Endothelial cell of hepatic sinusoid (primary cell): Measurements from ENCODE around the gene LRRC71.

ENCODE experiments used
- in situ Hi-C: cut with HindIII; loops from 2 replicates; pipeline ENCODE4 v1.10.0; 2017; ENCODE audit warnings: low sequenced_read_pairs

The LRRC71 gene

DNA sequence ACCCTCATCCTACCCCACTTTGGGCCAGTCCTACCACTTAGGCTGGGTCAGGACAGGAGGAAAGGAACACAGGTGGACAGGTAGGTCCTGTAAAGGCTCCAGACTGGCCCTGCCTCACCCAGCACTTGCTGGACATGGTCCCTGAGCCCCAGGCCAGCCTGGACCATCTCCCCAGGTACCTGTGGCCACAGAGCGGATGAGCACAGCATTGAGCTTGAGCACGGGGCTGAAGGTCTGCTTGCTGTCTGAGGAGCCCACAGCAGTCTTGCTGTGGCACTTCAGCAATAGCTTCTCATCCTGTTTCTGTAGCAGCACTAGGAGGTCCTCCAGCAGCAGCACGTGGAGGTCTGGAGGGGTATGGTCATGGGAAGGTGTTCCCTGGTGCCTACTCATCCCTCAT is 23.3 kb downstream of the LRRC71 start:
- in situ Hi-C loops: no loop called here

- in situ Hi-C loops: no loop called here
Measured at GRCh38 chr1:156944268-156944667, 23.8 kb downstream of the LRRC71 start.

GRCh38 chr1:156944848-156945247 is 24.4 kb downstream of the LRRC71 start:
- in situ Hi-C loops: loop anchor here (5.0 kb wide), 1 partner anchor 88 kb away; the partner anchor contains the start of gene INSRR

DNA sequence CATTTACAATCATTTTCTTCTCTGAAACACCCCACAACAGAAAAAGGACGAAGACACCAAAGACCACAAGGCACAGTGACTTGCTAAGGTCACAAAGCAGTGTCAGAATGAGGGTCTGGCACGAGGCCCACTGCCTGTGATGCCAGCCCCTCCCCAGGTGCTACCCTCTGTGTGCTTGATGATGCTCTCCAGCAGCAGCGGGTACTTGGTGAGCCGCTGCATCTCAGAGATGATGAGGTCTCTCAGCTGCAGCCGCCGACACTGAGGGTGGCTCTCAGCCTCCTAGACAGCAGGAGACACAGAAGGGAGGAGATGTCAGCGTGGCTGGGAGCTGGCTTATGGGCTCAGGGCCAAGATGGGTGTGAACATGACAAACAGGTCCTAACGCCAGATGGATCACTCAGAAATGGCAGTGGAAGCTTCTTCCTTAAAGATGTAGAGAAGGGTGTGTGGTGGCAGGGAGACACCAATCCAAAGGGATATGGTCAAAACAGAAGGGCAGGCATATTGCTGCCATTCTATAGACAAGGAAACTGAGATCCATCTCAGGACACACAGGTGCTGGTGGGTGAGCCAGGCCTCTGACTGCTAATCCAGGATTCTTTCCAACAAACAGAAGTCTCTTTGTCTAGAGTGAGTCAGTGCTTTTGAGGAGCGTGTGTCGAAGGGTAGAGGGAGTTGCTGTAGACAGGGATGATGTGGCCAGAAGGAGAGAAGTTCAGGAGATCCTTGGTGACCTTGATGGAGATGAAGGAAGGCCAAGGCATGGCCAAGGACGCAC is 25.6 kb downstream of the LRRC71 start:
- in situ Hi-C loops: loop anchor here (5.0 kb wide), 1 partner anchor 89 kb away; the partner anchor contains the start of gene INSRR

DNA sequence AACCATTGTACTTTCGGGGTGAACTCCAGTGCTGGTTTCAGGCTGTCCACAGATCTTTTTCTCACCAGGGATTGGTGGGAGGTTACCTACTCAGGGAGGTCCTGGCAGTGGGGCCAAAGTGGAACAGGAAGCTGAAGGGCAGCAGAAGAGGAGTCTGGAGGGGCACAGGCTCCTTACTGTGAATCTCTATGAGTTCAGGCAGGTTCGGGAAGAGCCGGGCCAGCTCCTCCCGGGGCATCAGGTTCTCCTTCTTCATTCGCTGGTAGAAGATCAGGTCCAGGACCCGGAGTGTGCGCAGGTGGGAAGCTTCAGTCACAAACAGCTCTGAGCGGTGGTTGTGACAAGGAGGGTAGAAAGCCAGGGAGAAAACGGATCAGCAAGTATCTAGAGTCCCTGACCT is 26.7 kb downstream of the LRRC71 start:
- in situ Hi-C loops: loop anchor here (5.0 kb wide), 1 partner anchor 90 kb away; the partner anchor contains the start of gene INSRR

DNA sequence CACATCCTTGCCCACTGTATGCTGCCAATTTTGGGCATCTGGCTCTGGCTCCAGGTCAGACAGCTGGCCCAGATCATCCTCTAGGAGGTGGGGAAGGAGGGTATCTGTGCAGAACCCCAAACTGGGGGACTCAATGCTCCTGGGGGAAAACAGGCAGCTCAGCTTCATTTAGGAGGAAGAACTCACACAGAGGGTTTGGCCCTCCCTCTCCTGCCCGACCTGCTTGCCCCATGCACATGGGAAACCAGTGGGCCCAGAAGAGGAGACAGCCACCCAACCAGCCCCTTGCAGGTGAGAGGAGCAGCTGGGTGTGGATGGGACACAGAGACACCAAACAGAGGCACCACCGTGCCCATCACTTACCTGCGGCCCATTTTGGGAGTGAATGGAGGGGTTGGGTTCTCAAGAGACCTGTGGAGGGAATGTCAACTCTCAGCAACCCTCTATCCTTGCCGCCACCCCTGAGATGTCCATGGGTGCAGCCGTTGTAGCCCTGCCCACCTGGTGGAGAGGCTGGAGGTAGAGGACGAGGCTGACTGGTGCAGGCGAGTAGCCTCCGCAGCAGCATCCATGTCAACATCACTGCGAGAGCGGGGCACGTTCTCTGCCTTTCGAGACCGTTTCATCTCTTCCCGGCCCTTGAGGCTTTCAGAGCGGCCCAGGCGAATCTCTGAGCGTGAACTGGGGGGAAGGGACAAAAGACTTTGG is 27.5 kb downstream of the LRRC71 start:
- in situ Hi-C loops: loop anchor here (5.0 kb wide), 1 partner anchor 91 kb away; the partner anchor contains the start of gene INSRR

DNA sequence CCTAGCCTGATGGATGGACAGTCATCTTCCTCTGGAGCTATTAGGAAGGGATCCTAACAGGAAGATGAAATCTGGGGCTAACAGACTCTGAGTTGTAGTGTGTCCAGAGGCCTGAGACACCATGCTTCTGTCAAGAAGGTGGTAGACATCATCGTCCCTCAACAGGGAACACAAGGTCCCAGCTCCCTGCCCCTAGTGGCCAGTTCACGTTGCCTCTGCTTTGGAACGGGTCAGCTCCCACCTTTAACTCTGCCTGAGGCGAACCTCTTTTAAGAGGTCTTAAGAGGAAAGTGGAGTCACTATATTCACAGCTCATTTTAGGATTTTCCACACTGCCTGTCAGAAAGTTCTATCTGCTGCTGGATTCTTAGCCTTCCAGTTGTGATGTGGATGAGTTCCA is 28.3 kb downstream of the LRRC71 start:
- in situ Hi-C loops: loop anchor here (5.0 kb wide), 1 partner anchor 91 kb away; the partner anchor contains the start of gene INSRR

GRCh38 chr1:156949127-156949526 is 28.7 kb downstream of the LRRC71 start:
- in situ Hi-C loops: loop anchor here (5.0 kb wide), 1 partner anchor 92 kb away; the partner anchor contains the start of gene INSRR

DNA sequence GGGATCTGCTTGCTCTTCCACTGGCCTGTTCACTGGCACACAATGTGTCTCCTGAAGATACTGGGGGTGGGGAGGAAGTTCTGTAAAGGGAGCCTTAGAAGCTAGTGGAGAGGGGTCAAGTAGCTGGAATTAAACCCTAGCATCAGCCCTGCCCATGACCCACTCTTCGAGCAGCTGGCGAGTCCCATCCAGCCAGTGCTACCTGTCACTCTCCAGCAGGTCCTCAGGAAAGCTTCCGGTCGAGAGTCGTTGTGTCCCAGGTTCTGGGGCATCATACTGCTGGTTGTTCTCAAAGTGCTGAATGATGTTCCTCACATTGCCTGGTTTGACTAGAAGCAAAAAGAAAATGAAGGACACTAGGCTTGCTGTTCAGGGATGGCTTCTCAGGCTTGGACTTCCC is 30.9 kb downstream of the LRRC71 start:
- in situ Hi-C loops: no loop called here

GRCh38 chr1:156953571-156953970 is 33.1 kb downstream of the LRRC71 start:
- in situ Hi-C loops: no loop called here

- in situ Hi-C loops: no loop called here
Measured at GRCh38 chr1:156956333-156956732, 35.9 kb downstream of the LRRC71 start.

DNA sequence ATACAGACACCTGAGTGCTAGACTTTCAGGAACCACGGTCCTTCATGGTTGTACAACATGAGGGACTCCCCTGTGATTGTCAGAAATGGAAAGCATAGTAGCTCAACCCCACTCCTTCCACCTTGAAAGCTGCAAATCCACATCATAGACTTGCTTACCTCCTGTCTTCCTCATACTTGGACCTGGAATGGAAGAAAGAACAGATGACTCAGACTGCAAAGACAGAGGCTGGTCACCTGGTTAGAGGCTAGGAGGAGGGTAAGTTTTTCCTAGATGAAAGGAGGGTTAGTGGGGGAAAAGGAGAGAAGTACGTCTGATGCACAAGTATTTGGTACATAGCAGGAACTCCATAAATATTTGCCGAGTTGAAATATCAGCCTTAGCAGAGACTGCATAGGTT is 37.2 kb downstream of the LRRC71 start:
- in situ Hi-C loops: no loop called here

- in situ Hi-C loops: no loop called here
Measured at GRCh38 chr1:156958247-156958714, 37.8 kb downstream of the LRRC71 start.

DNA sequence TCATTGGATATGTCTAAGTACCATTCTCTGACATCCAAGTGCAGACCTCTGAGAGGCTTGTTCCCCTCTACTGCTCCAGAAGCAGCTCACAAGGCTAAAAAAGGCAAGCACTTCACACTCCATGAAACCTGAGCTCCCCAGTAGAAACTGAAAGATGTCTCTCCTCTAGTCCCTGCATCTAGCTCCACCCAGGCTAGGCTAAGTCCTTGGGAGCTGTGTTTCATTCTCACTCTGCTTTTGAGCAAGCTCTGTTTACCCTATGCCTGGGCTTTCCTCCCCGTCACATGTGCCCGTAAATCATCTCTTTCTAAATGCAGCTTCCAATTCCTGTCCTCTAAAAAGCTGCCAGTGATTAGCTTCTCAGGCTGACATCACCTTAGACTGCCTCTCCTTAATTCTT is 39.0 kb downstream of the LRRC71 start:
- in situ Hi-C loops: no loop called here

- in situ Hi-C loops: loop anchor here (10.0 kb wide), 1 partner anchor 65 kb away; the partner anchor contains the start of gene PEAR1
Measured at GRCh38 chr1:156959925-156960324, 39.5 kb downstream of the LRRC71 start.

DNA sequence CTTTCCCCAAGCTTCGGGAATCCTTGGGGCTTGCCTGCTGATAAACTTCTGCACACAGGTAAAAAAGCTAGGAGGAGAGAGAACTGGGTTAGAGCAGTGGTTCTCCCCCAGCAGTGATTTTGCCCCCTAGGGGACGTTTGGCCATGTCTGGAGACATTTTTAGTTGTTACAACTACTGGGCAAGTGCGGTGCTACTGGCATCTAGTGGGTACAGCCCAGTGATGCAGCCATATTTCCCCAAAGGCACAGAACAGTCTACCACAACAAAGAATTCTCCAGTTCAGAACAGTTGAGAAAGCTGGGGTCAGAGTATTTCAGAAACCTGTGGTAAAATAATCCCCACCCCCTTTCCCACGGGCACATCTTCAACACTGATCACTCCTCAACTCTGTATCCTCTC is 41.3 kb downstream of the LRRC71 start:
- in situ Hi-C loops: loop anchor here (10.0 kb wide), 1 partner anchor 67 kb away; the partner anchor contains the start of gene PEAR1

DNA sequence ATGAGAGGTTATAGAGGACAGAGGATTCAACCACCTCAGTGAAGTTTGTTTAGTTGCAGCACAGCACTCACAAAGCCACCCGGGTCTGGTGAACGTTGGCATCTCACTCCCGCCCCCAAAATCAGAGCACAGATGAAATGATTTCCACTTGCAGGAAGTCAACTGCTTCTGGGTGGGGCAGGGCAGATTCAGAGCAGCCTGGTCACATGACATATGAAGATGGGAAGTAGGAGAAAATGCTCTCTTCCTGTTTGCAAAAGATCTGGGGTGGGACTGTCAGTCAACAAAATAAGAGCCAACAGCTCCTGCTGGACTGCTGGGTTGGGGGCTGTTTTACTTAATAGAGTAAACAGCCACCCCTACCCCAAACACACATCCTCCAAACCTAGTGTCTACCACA is 43.2 kb downstream of the LRRC71 start:
- in situ Hi-C loops: loop anchor here (10.0 kb wide), 1 partner anchor 69 kb away; the partner anchor contains the start of gene PEAR1

GRCh38 chr1:156964441-156964840 is 44.0 kb downstream of the LRRC71 start:
- in situ Hi-C loops: loop anchor here (10.0 kb wide), 1 partner anchor 70 kb away; the partner anchor contains the start of gene PEAR1

- in situ Hi-C loops: loop anchor here (10.0 kb wide), 1 partner anchor 75 kb away; the partner anchor contains the start of gene PEAR1
Measured at GRCh38 chr1:156969496-156969895, 49.1 kb downstream of the LRRC71 start.

GRCh38 chr1:156970017-156970416 is 49.6 kb downstream of the LRRC71 start:
- in situ Hi-C loops: no loop called here

GRCh38 chr1:156973417-156973816 is 53.0 kb downstream of the LRRC71 start:
- in situ Hi-C loops: no loop called here
